ENCODE data around the gene TTBK1.

Gene TTBK1

DNA sequence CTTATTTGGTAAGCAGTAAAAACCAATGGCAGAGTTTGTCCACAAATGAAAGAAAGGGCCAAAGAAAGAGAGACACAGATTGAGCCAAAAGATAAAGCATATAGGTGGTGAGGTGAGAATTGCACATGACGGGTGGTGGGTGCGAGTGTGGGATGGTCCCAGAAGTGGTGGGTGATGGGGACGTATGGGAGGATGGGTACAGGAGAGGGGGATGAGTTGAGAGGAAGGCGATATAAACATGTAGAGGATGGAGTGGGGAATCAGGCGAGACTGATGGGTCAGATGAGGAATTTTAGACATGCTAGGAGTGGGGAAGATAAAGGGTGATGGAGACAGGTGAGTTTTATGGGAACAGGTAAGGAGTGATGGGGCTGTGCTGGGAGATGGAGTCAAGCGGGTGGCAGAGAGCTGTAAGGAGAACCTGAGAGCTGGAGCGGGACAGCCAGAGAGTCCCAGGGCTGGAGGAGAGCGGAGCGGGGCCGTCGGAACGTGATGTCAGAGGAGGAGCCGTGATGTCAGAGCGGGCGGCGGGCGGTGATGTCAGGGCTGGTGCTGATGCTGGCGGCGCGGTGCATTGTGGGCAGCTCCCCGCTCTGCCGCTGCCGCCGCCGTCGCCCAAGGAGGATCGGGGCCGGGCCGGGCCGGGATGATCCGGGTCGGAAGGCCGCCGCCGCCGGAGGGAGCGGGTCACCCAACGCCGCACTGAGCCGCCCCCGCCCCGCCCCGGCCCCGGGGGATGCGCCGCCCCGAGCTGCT lies at the start of gene TTBK1:
TSS of gene TTBK1 (plus strand) at position 574 of the 756 bp plus-strand sequence. CDS start 3,180 bp downstream, outside the sequence.
- DNase-seq (ENCODE audit: low read depth in 2 of 2): no peak

DNA sequence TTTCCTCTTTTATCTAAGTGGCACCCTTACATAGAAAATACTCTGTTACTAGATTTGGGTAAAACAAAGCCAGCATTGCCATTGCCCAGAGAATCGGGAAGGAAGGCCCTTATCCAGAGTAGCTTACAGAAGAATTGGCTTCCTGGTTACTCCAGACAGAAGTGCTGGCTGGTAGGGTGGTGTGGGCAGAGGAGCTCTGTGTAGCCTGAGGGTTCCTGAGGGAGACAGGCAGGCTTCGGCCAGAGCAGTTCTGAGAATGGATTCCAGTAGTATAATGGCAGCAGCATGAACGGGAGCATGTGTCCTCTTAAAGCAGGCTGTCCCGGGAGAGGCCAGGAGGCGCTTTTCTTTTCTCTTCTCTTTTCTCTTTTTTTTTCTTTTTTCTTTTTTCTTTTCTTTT lies 49.4 kb upstream of the TTBK1 start:
- no peak for DNase-seq (ENCODE audit: low read depth in 2 of 2)

DNA sequence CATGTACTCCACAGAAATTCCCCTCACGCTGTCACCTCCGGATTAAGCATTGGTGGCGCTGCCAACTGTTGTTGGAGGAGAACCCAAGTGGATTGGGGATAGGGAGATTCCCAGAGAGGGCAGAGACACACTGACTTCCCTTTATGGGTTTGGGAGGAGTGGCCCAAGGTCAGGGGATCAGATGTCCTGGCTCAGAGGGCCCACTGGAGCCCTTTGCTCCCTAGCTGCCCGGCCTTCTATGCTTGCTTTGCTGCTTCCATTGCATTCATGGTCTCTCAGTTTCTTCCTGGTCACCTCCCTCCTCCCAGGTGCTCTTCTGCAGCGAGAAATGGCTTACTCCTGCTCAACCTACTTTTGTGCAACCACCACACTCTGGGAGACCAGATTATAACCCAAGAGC lies 46.9 kb upstream of the TTBK1 start:
- DNase-seq (ENCODE audit: low read depth in 2 of 2): no peak

DNA sequence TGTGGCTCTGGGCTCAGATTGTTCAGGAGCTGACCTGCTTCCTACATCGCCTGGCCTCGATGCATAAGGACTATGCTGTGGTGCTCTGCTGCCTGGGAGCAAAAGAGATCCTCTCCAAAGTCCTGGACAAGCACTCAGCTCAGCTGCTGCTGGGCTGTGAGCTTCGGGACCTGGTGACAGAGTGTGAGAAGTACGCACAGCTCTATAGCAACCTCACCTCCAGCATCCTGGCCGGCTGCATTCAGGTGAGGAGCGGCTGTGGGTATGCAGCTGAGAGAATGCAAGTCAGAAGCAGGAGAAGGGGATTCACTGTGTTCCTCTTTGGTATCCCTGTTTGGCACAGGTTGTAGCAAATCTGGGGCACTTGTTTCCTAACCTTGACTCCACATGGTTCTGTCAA lies 43.4 kb upstream of the TTBK1 start:
- no peak for DNase-seq (ENCODE audit: low read depth in 2 of 2)

DNA sequence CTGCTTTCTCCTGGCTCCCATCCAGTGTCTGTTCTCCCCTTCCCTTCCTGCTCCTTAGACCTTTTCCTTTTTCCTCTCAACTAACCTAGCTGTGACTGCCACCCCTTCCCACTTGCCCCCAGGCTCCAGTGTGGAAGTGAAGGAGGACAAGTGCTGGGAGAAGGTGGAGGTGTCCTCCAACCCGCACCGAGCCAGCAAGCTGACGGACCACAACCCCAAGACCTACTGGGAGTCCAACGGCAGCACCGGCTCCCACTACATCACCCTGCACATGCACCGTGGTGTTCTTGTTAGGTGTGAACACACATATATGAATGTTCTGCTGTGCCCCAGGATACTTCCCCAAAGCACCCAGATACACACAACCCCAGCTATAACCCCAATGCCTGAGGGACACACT lies 42.7 kb upstream of the TTBK1 start:
- no peak for DNase-seq (ENCODE audit: low read depth in 2 of 2)

DNA sequence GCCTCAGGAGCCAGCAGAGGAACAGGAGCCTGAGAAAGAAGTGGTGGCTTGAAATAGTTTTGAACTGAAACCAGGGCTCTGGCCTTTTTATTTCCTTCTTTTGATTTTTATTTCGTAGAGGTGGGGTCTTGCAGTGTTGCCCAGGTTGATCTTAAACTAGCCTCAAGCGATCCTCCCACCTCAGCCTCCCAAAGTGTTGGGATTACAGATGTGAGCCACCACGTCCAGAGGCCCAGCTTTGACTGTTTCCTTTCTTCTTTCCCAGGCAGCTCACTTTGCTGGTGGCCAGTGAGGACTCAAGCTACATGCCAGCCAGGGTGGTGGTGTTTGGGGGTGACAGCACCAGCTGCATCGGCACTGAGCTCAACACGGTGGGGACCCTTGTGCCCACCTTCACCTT lies 40.8 kb upstream of the TTBK1 start:
- DNase-seq (ENCODE audit: low read depth in 2 of 2): no peak

GRCh38 chr6:43203029-43203717 lies 40.1 kb upstream of the TTBK1 start:
- DNase-seq (ENCODE audit: low read depth in 2 of 2): no peak

- no peak for DNase-seq (ENCODE audit: low read depth in 2 of 2)
These were observed 39.6 kb upstream of the TTBK1 start for GRCh38 chr6:43203718-43204095.

DNA sequence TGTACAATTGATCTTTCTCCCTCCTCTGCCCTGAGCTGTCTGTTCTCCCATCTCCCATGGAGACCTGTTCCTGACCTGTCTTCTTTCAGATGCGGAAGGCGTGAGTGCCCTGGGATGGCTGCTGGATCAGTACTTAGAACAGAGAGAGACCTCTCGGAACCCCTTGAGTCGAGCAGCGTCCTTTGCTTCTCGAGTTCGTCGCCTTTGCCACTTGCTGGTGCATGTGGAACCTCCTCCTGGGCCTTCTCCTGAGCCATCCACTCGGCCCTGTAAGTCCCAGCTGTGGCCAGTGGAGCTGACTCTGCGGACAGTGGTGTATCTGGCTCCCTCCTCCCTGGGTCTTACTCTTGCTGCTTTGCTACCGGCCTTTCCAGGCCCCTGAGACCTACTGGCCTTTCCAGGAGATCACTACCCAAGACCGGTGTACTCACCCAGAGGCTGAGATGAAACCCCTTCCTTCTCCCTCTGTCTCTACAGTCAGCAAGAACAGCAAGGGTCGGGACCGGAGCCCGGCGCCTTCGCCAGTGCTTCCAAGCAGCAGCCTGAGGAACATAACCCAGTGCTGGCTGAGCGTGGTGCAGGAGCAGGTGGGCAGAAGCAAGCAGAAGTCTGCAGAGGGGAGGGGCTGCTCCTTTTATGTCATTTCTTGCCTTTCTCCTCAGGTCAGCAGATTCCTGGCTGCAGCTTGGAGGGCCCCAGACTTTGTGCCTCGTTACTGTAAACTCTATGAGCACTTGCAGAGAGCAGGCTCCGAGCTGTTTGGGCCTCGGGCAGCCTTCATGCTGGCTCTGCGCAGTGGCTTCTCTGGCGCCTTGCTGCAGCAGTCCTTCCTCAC lies 38.8 kb upstream of the TTBK1 start:
- DNase-seq (ENCODE audit: low read depth in 2 of 2): no peak

DNA sequence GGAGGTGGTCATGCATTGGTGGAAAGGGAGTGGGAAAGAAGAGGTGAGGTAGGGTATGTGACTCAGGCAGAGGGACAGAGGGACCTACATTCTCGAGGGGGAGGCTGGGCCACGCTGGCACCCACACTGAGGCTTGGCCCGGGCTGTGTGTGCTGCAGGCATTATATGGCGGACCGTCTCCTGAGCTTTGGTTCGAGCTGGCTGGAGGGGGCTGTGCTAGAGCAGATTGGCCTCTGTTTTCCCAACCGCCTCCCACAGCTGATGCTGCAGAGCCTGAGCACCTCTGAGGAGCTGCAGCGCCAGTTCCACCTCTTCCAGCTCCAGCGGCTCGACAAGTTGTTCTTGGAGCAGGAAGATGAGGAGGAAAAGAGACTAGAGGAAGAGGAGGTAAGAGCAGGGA lies 37.4 kb upstream of the TTBK1 start:
- no peak for DNase-seq (ENCODE audit: low read depth in 2 of 2)

- no peak for DNase-seq (ENCODE audit: low read depth in 2 of 2)
These were observed 36.0 kb upstream of the TTBK1 start for GRCh38 chr6:43207286-43207685.

- DNase-seq (ENCODE audit: low read depth in 2 of 2): no peak
These were observed 31.3 kb upstream of the TTBK1 start for GRCh38 chr6:43211955-43212354.

DNA sequence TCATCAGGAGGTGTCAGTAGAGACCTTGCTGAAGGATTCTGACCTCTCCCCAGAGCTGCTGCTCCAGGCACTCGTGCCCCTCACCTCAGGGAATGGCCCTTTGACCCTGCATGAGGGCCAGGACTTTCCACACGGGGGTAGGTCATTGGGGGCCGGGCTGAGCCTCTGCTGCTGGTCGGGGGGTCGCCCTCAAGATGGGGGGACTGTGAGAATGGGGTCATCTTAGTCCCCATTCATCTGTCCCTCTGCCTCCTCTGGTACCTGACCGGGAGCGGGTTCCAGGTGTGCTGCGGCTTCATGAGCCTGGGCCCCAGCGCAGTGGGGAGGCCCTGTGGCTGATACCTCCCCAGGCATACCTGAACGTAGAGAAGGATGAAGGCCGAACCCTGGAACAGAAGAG lies 29.9 kb upstream of the TTBK1 start:
- no peak for DNase-seq (ENCODE audit: low read depth in 2 of 2)

GRCh38 chr6:43215066-43215465 lies 28.2 kb upstream of the TTBK1 start:
- no peak for DNase-seq (ENCODE audit: low read depth in 2 of 2)

DNA sequence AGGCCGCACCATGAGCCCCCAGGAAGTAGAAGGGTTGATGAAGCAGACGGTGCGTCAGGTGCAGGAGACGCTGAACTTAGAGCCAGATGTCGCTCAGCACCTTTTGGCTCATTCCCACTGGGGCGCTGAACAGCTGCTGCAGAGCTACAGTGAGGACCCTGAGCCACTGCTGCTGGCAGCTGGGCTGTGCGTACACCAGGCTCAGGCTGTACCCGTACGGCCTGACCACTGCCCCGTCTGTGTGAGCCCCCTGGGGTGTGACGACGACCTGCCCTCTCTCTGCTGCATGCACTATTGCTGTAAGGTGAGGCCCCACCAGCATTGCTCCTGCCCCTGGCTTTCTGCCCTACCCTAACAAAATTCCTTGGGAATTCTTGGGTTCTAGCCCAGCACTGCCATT lies 27.1 kb upstream of the TTBK1 start:
- no peak for DNase-seq (ENCODE audit: low read depth in 2 of 2)

DNA sequence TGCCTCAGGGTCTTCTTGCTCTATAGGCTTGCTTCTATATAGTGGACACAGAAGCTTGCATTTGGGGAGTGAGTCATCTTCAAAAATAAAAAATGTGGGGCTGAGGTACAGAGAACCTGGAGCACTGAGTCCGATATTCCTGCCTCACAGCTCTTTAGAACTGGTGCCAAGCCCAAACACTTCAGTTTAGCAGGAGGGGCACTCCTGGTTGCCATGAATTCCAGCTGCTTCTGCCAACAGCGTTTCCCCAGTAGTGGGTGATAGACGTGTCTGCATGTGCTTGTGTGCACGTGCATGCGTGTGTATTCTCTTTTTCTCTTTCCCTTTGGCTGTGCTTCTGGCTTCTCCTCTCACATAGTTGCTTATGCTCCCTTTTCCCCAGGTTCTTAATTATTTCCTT lies 25.9 kb upstream of the TTBK1 start:
- DNase-seq (ENCODE audit: low read depth in 2 of 2): no peak

- no peak for DNase-seq (ENCODE audit: low read depth in 2 of 2)
These were observed 24.2 kb upstream of the TTBK1 start for GRCh38 chr6:43219119-43219518.

GRCh38 chr6:43219814-43220213 lies 23.5 kb upstream of the TTBK1 start:
- DNase-seq (ENCODE audit: low read depth in 2 of 2): no peak

DNA sequence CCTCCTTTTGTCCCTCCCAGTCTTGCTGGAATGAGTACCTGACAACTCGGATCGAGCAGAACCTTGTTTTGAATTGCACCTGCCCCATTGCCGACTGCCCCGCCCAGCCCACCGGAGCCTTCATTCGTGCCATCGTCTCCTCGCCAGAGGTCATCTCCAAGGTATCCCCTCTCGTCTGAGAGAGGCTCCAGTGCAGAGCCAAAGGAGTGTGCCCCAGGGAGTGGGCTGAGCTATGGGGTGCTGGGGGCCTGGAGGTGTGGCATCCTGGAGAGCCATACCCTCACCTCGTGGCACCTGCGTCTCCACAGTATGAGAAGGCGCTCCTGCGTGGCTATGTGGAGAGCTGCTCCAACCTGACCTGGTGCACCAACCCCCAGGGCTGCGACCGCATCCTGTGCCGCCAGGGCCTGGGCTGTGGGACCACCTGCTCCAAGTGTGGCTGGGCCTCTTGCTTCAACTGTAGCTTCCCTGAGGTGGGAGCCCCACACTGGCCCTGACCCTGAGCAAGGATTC lies 22.8 kb upstream of the TTBK1 start:
- no peak for DNase-seq (ENCODE audit: low read depth in 2 of 2)

DNA sequence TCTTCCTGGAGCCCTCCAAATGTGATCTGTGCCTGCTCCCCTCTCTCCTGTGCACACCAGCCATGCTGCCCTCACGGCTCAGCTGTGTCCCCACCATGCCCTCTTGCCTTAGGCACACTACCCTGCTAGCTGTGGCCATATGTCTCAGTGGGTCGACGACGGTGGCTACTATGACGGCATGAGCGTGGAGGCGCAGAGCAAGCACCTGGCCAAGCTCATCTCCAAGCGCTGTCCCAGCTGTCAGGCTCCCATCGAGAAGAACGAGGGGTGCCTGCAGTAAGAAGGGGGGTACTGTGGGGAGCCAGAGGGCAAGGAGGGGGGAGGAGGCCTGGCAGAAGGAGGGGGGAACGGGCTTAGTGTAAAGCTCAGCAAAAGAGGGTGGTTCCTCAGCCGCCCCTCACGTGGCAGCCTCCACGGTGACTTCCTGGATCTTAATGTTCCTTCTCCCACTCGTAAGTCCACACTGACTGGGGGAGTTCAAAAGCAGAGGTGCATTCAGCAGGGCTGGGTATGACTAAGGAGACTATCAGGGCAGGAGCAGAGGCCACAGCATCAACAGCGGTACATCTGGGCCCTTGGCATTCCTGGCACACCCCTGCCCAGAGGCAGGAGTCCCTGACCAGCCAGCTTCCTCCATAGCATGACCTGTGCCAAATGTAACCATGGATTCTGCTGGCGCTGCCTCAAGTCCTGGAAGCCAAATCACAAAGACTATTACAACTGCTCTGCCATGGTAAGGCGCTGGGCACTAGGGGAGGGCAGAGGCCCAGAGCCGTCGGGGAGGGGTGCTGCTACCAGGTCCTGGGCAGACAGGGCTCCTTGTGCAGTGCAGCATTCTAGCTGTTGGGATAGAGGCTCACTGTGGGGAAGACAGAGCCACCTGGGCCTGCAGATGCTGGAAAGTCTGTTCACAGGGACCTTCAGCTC lies 22.0 kb upstream of the TTBK1 start:
- no peak for DNase-seq (ENCODE audit: low read depth in 2 of 2)

GRCh38 chr6:43222418-43223059 lies 20.7 kb upstream of the TTBK1 start:
- DNase-seq (ENCODE audit: low read depth in 2 of 2): no peak

Data from stimulated activated CD8-positive, alpha-beta memory T cell treated with anti-CD3 and anti-CD28 coated beads, Interleukin-15, amount 100 ng/mL, for 48 hours (primary cell).